GM19455 (cell line): Measurements from ENCODE around the gene LIMS1.
"Not testable (repeated sequence)": the region's sequence is repeated elsewhere in the genome, so short reads cannot be mapped to it uniquely, and the experiment has no call there.

Experiments
- ATAC-seq: cut with Tn5 transposase; IDR thresholded peaks from one replicate; pipeline ENCODE4 v1.9.1; 2021; ENCODE audit not compliant: unreplicated experiment

The LIMS1 gene

GRCh38 chr2:108632332-108633160 lies 98.3 kb downstream of the LIMS1 start:
- ATAC-seq = no peak

GRCh38 chr2:108633409-108633808 lies 99.1 kb downstream of the LIMS1 start:
- ATAC-seq = no peak

- no peak for ATAC-seq
These were observed 99.7 kb downstream of the LIMS1 start for GRCh38 chr2:108634011-108634410.

GRCh38 chr2:108634576-108635160 lies 100.4 kb downstream of the LIMS1 start:
- ATAC-seq = no peak

GRCh38 chr2:108635630-108636354 lies 101.5 kb downstream of the LIMS1 start:
- peak; percentile 14 for ATAC-seq

- no peak for ATAC-seq
These were observed 103.0 kb downstream of the LIMS1 start for GRCh38 chr2:108637304-108637669.

- ATAC-seq = no peak
These were observed 106.5 kb downstream of the LIMS1 start for GRCh38 chr2:108640731-108641130.

GRCh38 chr2:108641756-108642155 lies 107.5 kb downstream of the LIMS1 start:
- no peak for ATAC-seq

GRCh38 chr2:108643261-108643849 lies 109.1 kb downstream of the LIMS1 start:
- no peak for ATAC-seq

GRCh38 chr2:108643862-108644261 lies 109.6 kb downstream of the LIMS1 start:
- ATAC-seq = not testable (repeated sequence)

GRCh38 chr2:108644446-108644845 lies 110.2 kb downstream of the LIMS1 start:
- not testable (repeated sequence) for ATAC-seq

GRCh38 chr2:108648796-108649195 lies 114.5 kb downstream of the LIMS1 start:
- ATAC-seq = not testable (repeated sequence)

GRCh38 chr2:108650465-108650864 lies 116.2 kb downstream of the LIMS1 start:
- ATAC-seq = not testable (repeated sequence)

- not testable (repeated sequence) for ATAC-seq
These were observed 117.2 kb downstream of the LIMS1 start for GRCh38 chr2:108651468-108651867.

GRCh38 chr2:108652187-108652931 lies 118.1 kb downstream of the LIMS1 start:
- ATAC-seq = peak; percentile 98

- not testable (repeated sequence) for ATAC-seq
These were observed 119.2 kb downstream of the LIMS1 start for GRCh38 chr2:108653425-108653824.

GRCh38 chr2:108653849-108654248 lies 119.6 kb downstream of the LIMS1 start:
- ATAC-seq = not testable (repeated sequence)

GRCh38 chr2:108654521-108655125 lies 120.4 kb downstream of the LIMS1 start:
- ATAC-seq = not testable (repeated sequence)

GRCh38 chr2:108655270-108655669 lies 121.0 kb downstream of the LIMS1 start:
- ATAC-seq = not testable (repeated sequence)

GRCh38 chr2:108656282-108656681 lies 122.0 kb downstream of the LIMS1 start:
- ATAC-seq = not testable (repeated sequence)
